ENCODE data around the gene SDCBP2. TPM values are rescaled to one million over a fixed set of nuclear protein-coding genes. Genes with fewer than 3 reads are reported as not detected.

SDCBP2 gene
- total RNA-seq, 1 donor from 2014 or later: 1.6 TPM

DNA sequence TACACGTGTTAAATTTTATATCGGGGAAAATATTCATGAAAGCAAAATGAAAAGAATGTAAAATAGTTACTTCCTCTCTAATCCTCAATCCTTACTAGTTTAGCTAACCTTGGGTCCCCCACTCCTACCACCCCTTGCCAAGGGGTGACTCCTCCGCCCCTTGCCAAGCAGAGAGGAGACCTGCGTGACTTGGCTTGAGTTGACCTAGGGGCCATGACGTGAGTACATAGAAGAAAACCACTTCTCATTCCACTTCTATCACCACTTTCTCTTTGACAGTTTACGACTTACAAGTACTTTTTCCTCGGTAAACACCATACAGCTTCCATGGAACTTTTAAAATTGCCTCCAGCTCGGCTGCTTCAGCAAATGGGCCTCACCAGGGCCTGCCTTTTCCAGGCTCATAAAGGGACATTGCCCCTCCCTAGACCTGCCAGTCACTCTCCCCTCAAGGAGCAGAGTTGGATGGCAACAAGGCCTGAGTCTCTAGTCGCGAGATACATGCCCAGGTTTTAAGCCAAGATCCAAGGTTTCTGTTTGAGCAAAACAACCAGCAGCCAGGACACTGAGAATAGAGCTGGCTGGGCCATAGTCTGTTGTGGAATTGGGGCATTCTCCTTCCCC, 29.9 kb downstream of the SDCBP2 start:
- Mint-ChIP-seq H3K27me3 (ENCODE audit: insufficient read depth, low read depth) (no peaks in the 10 kb centered on the region), H3K9me3 (no peaks in the 10 kb centered on the region), H3K27ac (no peak overlapping the region), H3K36me3 (no peaks in the 10 kb centered on the region), H3K4me1 (peaks cover 6% of the 10 kb centered on the region), H3K4me3 (no peak overlapping the region)
- TF ChIP-seq EZH2 (IDR thresholded peaks at IDR 0.05) (no peak), EZH2phosphoT487 (IDR thresholded peaks at IDR 0.05) (no peak)
- TF ChIP-seq, protein P1, sequence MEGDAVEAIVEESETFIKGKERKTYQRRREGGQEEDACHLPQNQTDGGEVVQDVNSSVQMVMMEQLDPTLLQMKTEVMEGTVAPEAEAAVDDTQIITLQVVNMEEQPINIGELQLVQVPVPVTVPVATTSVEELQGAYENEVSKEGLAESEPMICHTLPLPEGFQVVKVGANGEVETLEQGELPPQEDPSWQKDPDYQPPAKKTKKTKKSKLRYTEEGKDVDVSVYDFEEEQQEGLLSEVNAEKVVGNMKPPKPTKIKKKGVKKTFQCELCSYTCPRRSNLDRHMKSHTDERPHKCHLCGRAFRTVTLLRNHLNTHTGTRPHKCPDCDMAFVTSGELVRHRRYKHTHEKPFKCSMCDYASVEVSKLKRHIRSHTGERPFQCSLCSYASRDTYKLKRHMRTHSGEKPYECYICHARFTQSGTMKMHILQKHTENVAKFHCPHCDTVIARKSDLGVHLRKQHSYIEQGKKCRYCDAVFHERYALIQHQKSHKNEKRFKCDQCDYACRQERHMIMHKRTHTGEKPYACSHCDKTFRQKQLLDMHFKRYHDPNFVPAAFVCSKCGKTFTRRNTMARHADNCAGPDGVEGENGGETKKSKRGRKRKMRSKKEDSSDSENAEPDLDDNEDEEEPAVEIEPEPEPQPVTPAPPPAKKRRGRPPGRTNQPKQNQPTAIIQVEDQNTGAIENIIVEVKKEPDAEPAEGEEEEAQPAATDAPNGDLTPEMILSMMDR (IDR thresholded peaks at IDR 0.05): no peak
- Histone ChIP-seq H3K4me3 (no peak overlapping the region), H3K4me2 (no peak overlapping the region), H3K27me3 (no peaks in the 10 kb centered on the region), H3F3A (ENCODE audit: low read depth) (no peaks in the 10 kb centered on the region), H3K9me3 (ENCODE audit: low read depth) (no peaks in the 10 kb centered on the region), H2AFZ (replicated peaks) (no peak overlapping the region), H4K20me1 (ENCODE audit: low read depth) (no peaks in the 10 kb centered on the region), H3K27ac (no peak overlapping the region), H3K79me2 (ENCODE audit: low read depth) (no peaks in the 10 kb centered on the region), H3K36me3 (no peaks in the 10 kb centered on the region), H3K9ac (no peak overlapping the region), H3K4me1 (peaks cover 8% of the 10 kb centered on the region)
- DNase-seq (ENCODE audit: low spot score): no peak

DNA sequence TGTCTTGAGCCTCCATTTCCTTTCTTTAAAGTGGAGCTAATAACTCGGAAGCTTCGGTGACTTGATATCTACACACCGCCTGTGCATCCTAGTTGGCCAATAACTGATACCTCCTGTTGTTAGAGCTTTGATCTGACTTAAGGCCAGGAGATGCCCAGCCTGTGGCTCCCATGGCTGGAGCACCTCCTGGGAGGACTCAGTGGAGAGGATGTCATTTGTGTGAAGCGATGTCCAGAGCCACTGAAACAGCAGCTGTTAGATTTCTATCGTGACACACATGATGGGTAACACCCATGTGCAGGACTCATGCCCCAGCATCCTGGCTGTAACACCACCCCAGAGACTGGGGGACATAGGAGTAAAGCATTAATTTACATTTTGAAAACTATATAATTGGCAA, 30.8 kb downstream of the SDCBP2 start:
- Mint-ChIP-seq H3K4me3 (no peak overlapping the region), H3K27ac (no peak overlapping the region), H3K36me3 (no peaks in the 10 kb centered on the region), H3K9me3 (no peaks in the 10 kb centered on the region), H3K4me1 (peaks cover 8% of the 10 kb centered on the region), H3K27me3 (ENCODE audit: insufficient read depth, low read depth) (no peaks in the 10 kb centered on the region)
- H3K27me3 ChIP-seq: no peaks in the 10 kb centered on the region
- H3F3A ChIP-seq (ENCODE audit: low read depth): no peaks in the 10 kb centered on the region
- H2AFZ ChIP-seq (replicated peaks): no peak overlapping the region
- no peak overlapping the region for H3K4me2 ChIP-seq
- no peaks in the 10 kb centered on the region for H3K79me2 ChIP-seq (ENCODE audit: low read depth)
- no peak overlapping the region for H3K27ac ChIP-seq
- H3K9me3 ChIP-seq (ENCODE audit: low read depth): no peaks in the 10 kb centered on the region
- H3K36me3 ChIP-seq: no peaks in the 10 kb centered on the region
- H4K20me1 ChIP-seq (ENCODE audit: low read depth): no peaks in the 10 kb centered on the region
- H3K4me3 ChIP-seq: no peak overlapping the region
- DNase-seq (ENCODE audit: low spot score): no peak
- no peak overlapping the region for H3K9ac ChIP-seq
- TF ChIP-seq EZH2phosphoT487 (IDR thresholded peaks at IDR 0.05): no peak
- TF ChIP-seq EZH2 (IDR thresholded peaks at IDR 0.05): no peak
- TF ChIP-seq, protein P1 (IDR thresholded peaks at IDR 0.05): no peak
- peaks cover 10% of the 10 kb centered on the region for H3K4me1 ChIP-seq

DNA sequence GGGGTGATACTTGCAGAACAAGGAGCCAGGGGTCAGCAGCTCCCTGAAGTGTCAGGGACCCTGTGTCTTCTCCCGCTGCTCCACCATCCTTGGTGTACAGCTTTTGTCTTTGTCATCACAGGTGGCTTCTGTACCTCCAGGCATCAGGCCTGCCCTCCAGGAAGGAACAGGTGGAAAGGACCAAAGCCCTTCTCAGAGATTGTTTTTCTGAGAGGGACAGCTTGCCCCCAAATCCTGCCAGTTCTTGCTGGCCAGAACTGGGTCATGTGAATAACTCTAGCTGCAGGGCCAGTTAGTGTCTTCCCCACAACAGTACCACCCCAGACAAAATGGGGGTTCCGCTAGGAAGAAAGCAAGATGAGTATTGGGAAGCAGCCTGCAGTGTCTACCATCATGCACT, 31.5 kb downstream of the SDCBP2 start:
- H3K36me3 Mint-ChIP-seq: no peaks in the 10 kb centered on the region
- TF ChIP-seq EZH2phosphoT487 (IDR thresholded peaks at IDR 0.05): no peak
- TF ChIP-seq EZH2 (IDR thresholded peaks at IDR 0.05): no peak
- TF ChIP-seq, protein P1 (IDR thresholded peaks at IDR 0.05): no peak
- no peak for DNase-seq (ENCODE audit: low spot score)
- no peaks in the 10 kb centered on the region for H4K20me1 ChIP-seq (ENCODE audit: low read depth)
- H3K27ac ChIP-seq: no peak overlapping the region
- no peaks in the 10 kb centered on the region for H3K79me2 ChIP-seq (ENCODE audit: low read depth)
- H3K9ac ChIP-seq: no peak overlapping the region
- H3K27ac Mint-ChIP-seq: no peak overlapping the region
- peaks cover 14% of the 10 kb centered on the region for H3K4me1 Mint-ChIP-seq
- no peaks in the 10 kb centered on the region for H3F3A ChIP-seq (ENCODE audit: low read depth)
- no peaks in the 10 kb centered on the region for H3K9me3 ChIP-seq (ENCODE audit: low read depth)
- H3K4me3 ChIP-seq: no peak overlapping the region
- H3K27me3 Mint-ChIP-seq (ENCODE audit: insufficient read depth, low read depth): no peaks in the 10 kb centered on the region
- H3K27me3 ChIP-seq: no peaks in the 10 kb centered on the region
- peaks cover 13% of the 10 kb centered on the region for H3K4me1 ChIP-seq
- H2AFZ ChIP-seq (replicated peaks): no peak overlapping the region
- no peak overlapping the region for H3K4me3 Mint-ChIP-seq
- H3K9me3 Mint-ChIP-seq: no peaks in the 10 kb centered on the region
- H3K36me3 ChIP-seq: no peaks in the 10 kb centered on the region
- no peak overlapping the region for H3K4me2 ChIP-seq

All from neural progenitor cell (in vitro differentiated cells).